ENCODE data around the gene SLC26A1. TPM values are rescaled to one million over a fixed set of nuclear protein-coding genes. Genes with fewer than 3 reads are reported as not detected.

Gene SLC26A1
- total RNA-seq, 2 experiments from 2014 or later = not detected

- no peak for TF ChIP-seq CTCF (IDR thresholded peaks at IDR 0.05)
- Histone ChIP-seq H3K4me1 (ENCODE audit: insufficient read depth, low read length) (peaks cover 20% of the 10 kb centered on the region), H3K36me3 (ENCODE audit: insufficient read depth, low read length) (peaks cover 13% of the 10 kb centered on the region), H3K27ac (ENCODE audit: low read depth in 1 of 2, low read length in 2 of 2) (no peak overlapping the region), H3K9me3 (ENCODE audit: control insufficient read depth in 1 of 2, insufficient read depth in 1 of 2, low read length in 2 of 2) (peaks cover 0 to 4% of the 10 kb centered on the region in 2 experiments), H3K4me3 (ENCODE audit: low read length) (no peak overlapping the region), H3K27me3 (ENCODE audit: control insufficient read depth in 1 of 2, insufficient read depth in 2 of 2, low read length in 2 of 2) (peaks cover 0 to 2% of the 10 kb centered on the region in 2 experiments)
- H3K27me3 Mint-ChIP-seq = no peaks in the 10 kb centered on the region
- intact Hi-C loops (cut with DNase I, micrococcal nuclease) = no loop called here
- no peak overlapping the region for H3K27ac Mint-ChIP-seq
- no peak overlapping the region for H3K4me3 Mint-ChIP-seq
- H3K9me3 Mint-ChIP-seq = no peaks in the 10 kb centered on the region
- DNase-seq (no peak), ATAC-seq (ENCODE audit: poor library complexity) (no peak)
- no peaks in the 10 kb centered on the region for H3K4me1 Mint-ChIP-seq (ENCODE audit: low read depth)
- ChIA-PET CTCF (no interaction called here), POLR2A (no interaction called here)
- H3K36me3 Mint-ChIP-seq (ENCODE audit: low read depth) = peaks cover 13% of the 10 kb centered on the region
Observed at GRCh38 chr4:966266-967112, 26.7 kb downstream of the SLC26A1 start.

- H3K27ac Mint-ChIP-seq = no peak overlapping the region
Observed at GRCh38 chr4:965766-966134, 27.5 kb downstream of the SLC26A1 start.

GRCh38 chr4:965048-965765 lies 28.0 kb downstream of the SLC26A1 start:
- no peaks in the 10 kb centered on the region for H3K4me1 Mint-ChIP-seq (ENCODE audit: low read depth)
- Histone ChIP-seq H3K36me3 (ENCODE audit: insufficient read depth, low read length) (peaks cover 13% of the 10 kb centered on the region), H3K27ac (ENCODE audit: low read depth in 1 of 2, low read length in 2 of 2) (no peak overlapping the region), H3K4me3 (ENCODE audit: low read length) (no peak overlapping the region), H3K27me3 (ENCODE audit: control insufficient read depth in 1 of 2, insufficient read depth in 2 of 2, low read length in 2 of 2) (peaks cover 0 to 2% of the 10 kb centered on the region in 2 experiments), H3K4me1 (ENCODE audit: insufficient read depth, low read length) (peaks cover 8% of the 10 kb centered on the region), H3K9me3 (ENCODE audit: control insufficient read depth in 1 of 2, insufficient read depth in 1 of 2, low read length in 2 of 2) (peaks cover 0 to 4% of the 10 kb centered on the region in 2 experiments)
- ChIA-PET POLR2A (no interaction called here), CTCF (no interaction called here)
- intact Hi-C loops (cut with DNase I, micrococcal nuclease) = no loop called here
- peaks cover 13% of the 10 kb centered on the region for H3K36me3 Mint-ChIP-seq (ENCODE audit: low read depth)
- no peak overlapping the region for H3K27ac Mint-ChIP-seq
- H3K4me3 Mint-ChIP-seq = no peak overlapping the region
- no peak for ATAC-seq (ENCODE audit: poor library complexity)
- DNase-seq = no peak
- TF ChIP-seq CTCF (IDR thresholded peaks at IDR 0.05) = no peak
- H3K27me3 Mint-ChIP-seq = no peaks in the 10 kb centered on the region
- no peaks in the 10 kb centered on the region for H3K9me3 Mint-ChIP-seq

More at GRCh38 chr4:965766-966134, 27.5 kb downstream of the SLC26A1 start:
- H3K36me3 Mint-ChIP-seq (ENCODE audit: low read depth) = peaks cover 13% of the 10 kb centered on the region
- POLR2A ChIA-PET = no interaction called here
- Histone ChIP-seq H3K27ac (ENCODE audit: low read depth in 1 of 2, low read length in 2 of 2) (no peak overlapping the region), H3K27me3 (ENCODE audit: control insufficient read depth in 1 of 2, insufficient read depth in 2 of 2, low read length in 2 of 2) (peaks cover 0 to 2% of the 10 kb centered on the region in 2 experiments), H3K4me1 (ENCODE audit: insufficient read depth, low read length) (peaks cover 13% of the 10 kb centered on the region), H3K4me3 (ENCODE audit: low read length) (no peak overlapping the region), H3K36me3 (ENCODE audit: insufficient read depth, low read length) (peaks cover 13% of the 10 kb centered on the region), H3K9me3 (ENCODE audit: control insufficient read depth in 1 of 2, insufficient read depth in 1 of 2, low read length in 2 of 2) (peaks cover 0 to 4% of the 10 kb centered on the region in 2 experiments)
- no peak overlapping the region for H3K4me3 Mint-ChIP-seq
- intact Hi-C loops (cut with DNase I, micrococcal nuclease) = no loop called here
- ATAC-seq (ENCODE audit: poor library complexity) (no peak), DNase-seq (no peak)
- CTCF ChIA-PET = no interaction called here
- no peaks in the 10 kb centered on the region for H3K27me3 Mint-ChIP-seq
- H3K4me1 Mint-ChIP-seq (ENCODE audit: low read depth) = no peaks in the 10 kb centered on the region
- no peak for TF ChIP-seq CTCF (IDR thresholded peaks at IDR 0.05)
- no peaks in the 10 kb centered on the region for H3K9me3 Mint-ChIP-seq

Data from CD4-positive, alpha-beta T cell (primary cell).